Putamen (tissue), 1 donor: ENCODE data around the gene WDR53.
"Not testable (repeated sequence)": the region's sequence is repeated elsewhere in the genome, so short reads cannot be mapped to it uniquely, and the experiment has no call there.

Experiments
- DNase-seq: peaks from one replicate; pipeline ENCODE4 v3.0.0-alpha.2; 2016; ENCODE audit warnings: low spot score

The WDR53 gene

GRCh38 chr3:196517162-196517800 lies 51.1 kb downstream of the WDR53 start:
- DNase-seq, result no peak

GRCh38 chr3:196514913-196515621 lies 53.3 kb downstream of the WDR53 start, which contains the start of gene SMCO1:
Gene SMCO1 (minus strand): TSS chr3:196515346. CDS start chr3:196515209, 137 bp downstream.
- no peak for DNase-seq

- DNase-seq, result no peak
Observed at GRCh38 chr3:196514350-196514716, 54.0 kb downstream of the WDR53 start.

GRCh38 chr3:196513697-196514349 lies 54.5 kb downstream of the WDR53 start:
- no peak for DNase-seq

- not testable (repeated sequence) for DNase-seq
Observed at GRCh38 chr3:196511646-196512425, 56.5 kb downstream of the WDR53 start.

GRCh38 chr3:196511108-196511507 lies 57.2 kb downstream of the WDR53 start:
- not testable (repeated sequence) for DNase-seq

GRCh38 chr3:196506687-196507086 lies 61.7 kb downstream of the WDR53 start:
- no peak for DNase-seq

GRCh38 chr3:196504556-196504955 lies 63.8 kb downstream of the WDR53 start:
- no peak for DNase-seq
